ENCODE data around the gene DSCAML1. TPM values are rescaled to one million over a fixed set of nuclear protein-coding genes. Genes with fewer than 3 reads are reported as not detected.

Gene DSCAML1
- total and polyA plus RNA-seq, 2 donors, result 1.4 to 2.0 TPM

DNA sequence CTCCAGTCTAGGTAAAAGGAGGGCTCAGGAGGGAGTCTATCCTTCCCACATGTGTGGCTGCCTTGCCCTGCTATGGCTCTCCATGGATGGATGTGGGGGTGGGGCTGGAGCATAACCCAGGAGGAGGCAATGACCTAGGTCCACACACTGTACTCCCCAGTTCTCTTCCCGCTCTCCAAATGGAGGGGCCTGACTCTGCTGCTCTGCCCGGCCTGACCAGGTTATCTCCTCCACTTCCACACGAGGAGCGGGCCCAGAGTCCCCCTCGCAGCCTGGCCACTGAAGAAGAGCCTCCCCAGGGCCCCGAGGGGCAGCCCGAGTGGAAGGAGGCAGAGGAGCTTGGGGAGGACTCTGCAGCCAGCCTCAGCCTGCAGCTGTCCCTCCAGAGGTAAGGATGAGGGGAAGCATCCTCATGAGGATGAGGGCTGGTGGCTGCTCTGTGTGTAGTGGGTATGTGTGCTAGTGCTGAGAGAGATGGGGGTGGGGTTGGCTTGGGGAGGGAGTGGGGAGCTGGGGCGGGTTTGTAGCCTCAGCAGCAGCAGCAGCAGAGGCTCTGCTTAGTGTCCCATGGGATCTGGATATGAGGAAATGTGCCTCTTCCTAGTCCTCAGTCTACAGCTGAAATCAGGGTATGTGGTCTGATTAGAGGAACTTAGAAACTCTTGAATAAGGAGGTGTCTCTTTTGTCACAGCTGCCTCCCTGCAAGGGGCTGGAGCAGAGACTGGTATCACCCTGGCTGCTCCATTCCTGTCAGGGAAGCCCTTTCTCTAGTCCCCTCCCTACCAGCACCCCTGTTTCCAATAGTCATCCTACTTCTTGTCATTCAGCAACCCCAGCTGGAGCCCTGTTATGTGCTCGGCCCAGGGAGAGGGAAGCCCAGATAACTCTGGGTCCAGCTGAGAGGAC, 415.3 kb downstream of the DSCAML1 start:
- no peak overlapping the region for H3K27ac ChIP-seq (ENCODE audit: low read depth)
- no peaks in the 10 kb centered on the region for H3K4me1 ChIP-seq (ENCODE audit: insufficient read depth)
- 91% methylated on average over 9 of the region's 9 CpGs for WGBS
- H3K4me3 ChIP-seq (ENCODE audit: low read depth, low read length), result no peak overlapping the region
- no peaks in the 10 kb centered on the region for H3K36me3 ChIP-seq (ENCODE audit: insufficient read depth)
- no peak for DNase-seq (ENCODE audit: extremely low spot score)

GRCh38 chr11:117380676-117381075, 416.3 kb downstream of the DSCAML1 start:
- Histone ChIP-seq H3K4me1 (ENCODE audit: insufficient read depth) (no peaks in the 10 kb centered on the region), H3K27ac (ENCODE audit: low read depth) (no peak overlapping the region), H3K4me3 (ENCODE audit: low read depth, low read length) (no peak overlapping the region), H3K36me3 (ENCODE audit: insufficient read depth) (no peaks in the 10 kb centered on the region)
- no peak for DNase-seq (ENCODE audit: extremely low spot score)
- 96% methylated on average over 4 of the region's 4 CpGs for WGBS

- WGBS, result 79% methylated on average over 12 of the region's 12 CpGs
- H3K27ac ChIP-seq (ENCODE audit: low read depth), result no peak overlapping the region
- H3K4me3 ChIP-seq (ENCODE audit: low read depth, low read length), result no peak overlapping the region
- DNase-seq (ENCODE audit: extremely low spot score), result no peak
- no peaks in the 10 kb centered on the region for H3K4me1 ChIP-seq (ENCODE audit: insufficient read depth)
- H3K36me3 ChIP-seq (ENCODE audit: insufficient read depth), result no peaks in the 10 kb centered on the region
These were observed 417.8 kb downstream of the DSCAML1 start for GRCh38 chr11:117378976-117379865.

Other genes starting within 250 kb of the DSCAML1 start
- gene FXYD2, start 27.5 kb upstream of the DSCAML1 start, total RNA-seq, result 5.0 TPM
- gene FXYD2, start 27.5 kb upstream of the DSCAML1 start, polyA plus RNA-seq, result 1.9 TPM
- 56.2 TPM for gene FXYD6, start 79.4 kb upstream of the DSCAML1 start, total RNA-seq
- gene FXYD6, start 79.4 kb upstream of the DSCAML1 start, polyA plus RNA-seq, result 373 TPM
- 0.63 TPM for gene TMPRSS13, start 132.2 kb upstream of the DSCAML1 start, total RNA-seq
- gene TMPRSS13, start 132.2 kb upstream of the DSCAML1 start, polyA plus RNA-seq, result 0.18 TPM
- 8.7 TPM for gene IL10RA, start 189.2 kb upstream of the DSCAML1 start, total RNA-seq
- 10.8 TPM for gene IL10RA, start 189.2 kb upstream of the DSCAML1 start, polyA plus RNA-seq

All from urinary bladder (tissue), 4 donors.